Stimulated activated CD8-positive, alpha-beta memory T cell treated with anti-CD3 and anti-CD28 coated beads, Interleukin-7, amount 100 ng/mL, for 24 hours (primary cell): ENCODE measurements around the gene ARHGEF16.

Experiments
- DNase-seq: peaks from one replicate; pipeline ENCODE4 v3.0.0-alpha.2; 2020; ENCODE audit warnings: low read depth

The ARHGEF16 gene

DNA sequence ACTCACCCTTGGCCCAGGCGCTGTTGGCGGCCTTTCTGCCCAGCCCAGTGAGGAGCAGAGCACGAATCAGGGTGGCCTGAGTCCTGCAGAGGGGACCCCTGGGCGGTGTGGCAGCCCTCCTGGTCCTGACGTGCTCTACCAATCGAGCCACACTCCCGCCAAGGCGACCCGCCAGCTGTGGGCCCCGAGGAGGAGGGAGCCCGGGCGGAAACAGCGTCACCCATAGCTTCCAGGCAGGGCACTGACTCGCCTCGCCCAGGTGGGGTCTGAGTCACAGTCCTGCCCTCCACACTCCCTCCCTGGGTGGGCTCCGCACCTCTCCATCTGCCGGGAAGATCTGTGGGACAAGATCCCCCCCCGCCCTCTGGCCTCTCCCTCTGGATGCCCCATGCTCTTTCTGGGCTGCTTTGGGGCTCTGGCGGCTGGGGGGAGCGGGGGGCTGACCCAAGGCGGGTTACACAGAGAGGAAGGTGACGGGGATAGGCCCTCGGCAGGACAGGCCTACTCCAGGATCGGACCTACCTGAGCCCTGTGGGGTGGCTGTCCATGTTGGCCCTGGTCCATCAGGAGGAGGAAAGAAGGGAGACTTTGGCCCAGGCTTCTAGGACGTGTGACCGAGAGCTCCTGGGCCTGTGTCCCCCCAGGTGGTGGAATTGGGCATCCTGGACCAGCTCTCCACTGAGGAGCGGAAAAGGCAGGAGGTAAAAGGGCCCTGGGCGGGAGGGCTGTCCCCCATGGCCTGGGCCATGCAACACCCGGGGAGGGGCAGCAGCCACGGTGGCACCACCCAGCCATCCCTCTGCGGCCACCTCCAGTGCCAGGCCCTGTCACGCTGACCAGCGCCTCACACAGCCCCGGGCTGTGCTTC is 14.0 kb downstream of the ARHGEF16 start:
- no peak for DNase-seq

DNA sequence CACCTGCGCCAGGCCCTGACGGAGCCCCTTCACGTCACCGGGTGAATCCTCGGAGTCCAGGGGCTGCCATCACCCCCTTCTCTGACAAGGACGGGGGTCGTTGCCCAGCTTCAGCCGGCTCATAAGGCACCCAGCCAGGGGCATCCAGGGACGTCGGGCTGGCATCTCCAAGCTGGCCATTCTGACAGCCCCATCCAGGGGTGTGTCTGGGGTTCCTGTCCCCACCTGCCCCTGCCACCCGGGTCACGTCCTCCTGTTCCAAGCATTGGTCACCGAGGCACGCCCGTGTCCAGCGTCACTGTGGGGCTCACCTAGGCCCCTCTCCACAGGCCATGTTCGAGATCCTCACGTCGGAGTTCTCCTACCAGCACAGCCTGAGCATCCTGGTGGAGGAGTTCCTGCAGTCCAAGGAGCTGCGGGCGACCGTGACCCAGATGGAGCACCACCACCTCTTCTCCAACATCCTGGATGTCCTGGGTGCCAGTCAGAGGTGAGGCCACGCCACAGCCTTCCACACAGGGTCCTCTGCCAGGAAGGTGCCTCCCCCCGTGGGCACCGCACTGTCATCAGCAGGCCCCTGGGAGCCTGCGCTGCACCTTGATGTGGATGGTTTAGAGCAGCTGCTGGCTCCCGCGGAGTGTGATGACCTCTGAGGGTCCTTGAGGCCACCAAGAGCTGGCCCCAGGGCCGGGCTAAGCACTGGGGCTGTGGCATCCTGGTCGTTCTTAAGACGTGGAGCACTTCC is 14.8 kb downstream of the ARHGEF16 start:
- DNase-seq = no peak

DNA sequence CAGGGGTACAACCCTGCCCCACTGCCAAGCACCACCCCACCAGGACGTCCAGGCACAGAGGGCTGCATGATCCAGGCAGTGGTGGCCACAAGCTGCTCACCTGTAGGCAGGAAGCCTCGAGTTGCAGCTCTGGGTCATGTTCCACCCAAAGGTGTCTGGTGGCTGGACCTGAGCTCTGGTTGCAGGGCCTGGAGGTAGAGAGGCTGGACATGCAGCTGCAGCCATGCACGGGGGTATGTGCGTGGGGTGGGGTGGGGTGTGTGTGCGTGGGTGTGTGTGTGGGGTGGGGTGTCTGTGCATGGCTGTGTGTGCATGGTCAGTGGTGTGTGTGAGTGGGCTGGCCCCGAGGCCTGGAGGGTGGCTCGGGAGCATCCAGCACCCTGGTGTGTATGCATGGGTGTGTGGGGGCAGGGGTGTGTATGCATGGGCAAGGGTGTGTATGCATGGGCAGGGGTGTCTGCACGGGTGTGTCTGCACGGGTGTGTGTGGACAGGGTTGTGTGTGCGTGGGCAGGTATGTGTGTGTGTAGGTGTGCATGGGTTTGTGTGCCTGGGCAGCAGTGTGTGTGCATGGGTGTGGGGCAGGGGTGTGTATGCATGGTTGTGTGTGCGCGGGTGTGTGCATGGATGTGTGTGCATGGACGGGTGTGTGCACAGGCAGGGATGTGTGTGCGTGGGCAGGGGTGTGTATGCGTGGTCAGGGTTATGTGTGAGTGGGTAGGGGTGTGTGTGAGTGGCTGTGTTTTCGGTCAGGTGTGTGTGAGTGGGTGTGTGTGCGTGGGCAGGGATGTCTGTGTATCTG is 15.6 kb downstream of the ARHGEF16 start:
- DNase-seq = no peak

DNA sequence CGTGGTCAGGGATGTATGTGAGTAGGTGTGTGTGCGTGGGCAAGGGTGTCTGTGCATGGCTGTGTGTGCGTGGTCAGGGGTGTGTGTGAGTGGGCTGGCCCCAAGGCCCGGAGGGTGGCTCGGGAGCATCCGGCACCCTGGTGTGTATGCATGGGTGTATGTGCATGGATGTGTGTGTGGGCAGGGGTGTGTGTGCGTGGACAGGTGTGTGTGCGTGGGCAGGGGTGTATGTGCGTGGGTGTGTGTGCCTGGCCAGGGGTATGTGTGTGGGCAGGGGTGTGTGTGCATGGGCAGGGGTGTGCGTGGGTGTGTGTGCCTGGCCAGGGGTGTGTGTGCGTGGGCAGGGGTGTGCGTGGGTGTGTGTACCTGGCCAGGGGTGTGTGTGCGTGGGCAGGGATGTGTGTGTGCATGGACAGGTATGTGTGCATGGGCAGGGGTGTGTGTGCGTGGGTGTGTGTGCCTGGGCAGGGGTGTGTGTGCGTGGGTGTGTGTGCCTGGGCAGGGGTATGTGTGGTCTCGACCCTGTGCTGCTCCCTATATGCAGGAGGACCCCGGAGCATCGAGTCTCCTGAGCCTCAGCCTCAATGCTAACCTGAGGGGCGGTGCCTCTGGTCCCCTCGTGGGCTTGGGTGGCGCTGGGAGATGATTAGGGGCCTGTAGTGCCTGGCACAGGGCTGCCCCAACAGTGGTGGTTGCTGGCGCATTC is 16.3 kb downstream of the ARHGEF16 start:
- no peak for DNase-seq

DNA sequence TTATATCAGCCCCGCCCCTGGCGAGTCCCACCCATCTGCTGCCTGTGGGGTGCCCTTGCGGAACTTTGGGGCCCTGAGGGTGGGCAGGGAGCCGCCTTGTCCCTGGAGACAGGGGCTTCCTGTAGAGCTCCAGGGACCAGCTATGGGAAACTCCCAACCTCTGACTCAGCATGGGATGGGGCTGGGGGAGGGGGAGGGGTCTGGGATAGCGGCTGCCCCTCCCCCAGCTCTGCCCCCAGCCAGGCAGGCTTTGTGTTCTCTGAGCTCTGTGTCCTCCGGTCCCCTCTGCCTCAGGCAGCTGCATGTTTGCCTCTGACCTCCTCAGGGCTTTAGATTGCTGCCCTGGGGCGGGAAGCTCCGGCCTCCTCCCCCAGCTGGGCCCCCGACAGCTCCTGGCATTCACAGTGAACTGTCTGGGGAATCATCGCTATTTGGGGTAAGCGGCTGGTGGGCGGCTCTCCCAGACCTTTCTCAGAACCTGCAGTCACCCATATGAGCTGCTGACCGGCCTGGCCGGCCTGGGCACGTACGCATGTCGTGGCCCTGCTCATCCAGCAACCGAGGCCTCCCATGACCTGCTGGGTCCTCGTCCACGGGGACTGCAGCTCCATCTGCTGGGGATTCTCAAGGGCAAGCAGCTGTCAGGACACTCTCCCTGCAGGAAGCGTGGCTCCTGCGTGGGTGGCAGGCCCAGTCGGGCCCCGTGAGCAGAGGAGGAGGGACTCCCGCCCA is 17.1 kb downstream of the ARHGEF16 start:
- no peak for DNase-seq

DNA sequence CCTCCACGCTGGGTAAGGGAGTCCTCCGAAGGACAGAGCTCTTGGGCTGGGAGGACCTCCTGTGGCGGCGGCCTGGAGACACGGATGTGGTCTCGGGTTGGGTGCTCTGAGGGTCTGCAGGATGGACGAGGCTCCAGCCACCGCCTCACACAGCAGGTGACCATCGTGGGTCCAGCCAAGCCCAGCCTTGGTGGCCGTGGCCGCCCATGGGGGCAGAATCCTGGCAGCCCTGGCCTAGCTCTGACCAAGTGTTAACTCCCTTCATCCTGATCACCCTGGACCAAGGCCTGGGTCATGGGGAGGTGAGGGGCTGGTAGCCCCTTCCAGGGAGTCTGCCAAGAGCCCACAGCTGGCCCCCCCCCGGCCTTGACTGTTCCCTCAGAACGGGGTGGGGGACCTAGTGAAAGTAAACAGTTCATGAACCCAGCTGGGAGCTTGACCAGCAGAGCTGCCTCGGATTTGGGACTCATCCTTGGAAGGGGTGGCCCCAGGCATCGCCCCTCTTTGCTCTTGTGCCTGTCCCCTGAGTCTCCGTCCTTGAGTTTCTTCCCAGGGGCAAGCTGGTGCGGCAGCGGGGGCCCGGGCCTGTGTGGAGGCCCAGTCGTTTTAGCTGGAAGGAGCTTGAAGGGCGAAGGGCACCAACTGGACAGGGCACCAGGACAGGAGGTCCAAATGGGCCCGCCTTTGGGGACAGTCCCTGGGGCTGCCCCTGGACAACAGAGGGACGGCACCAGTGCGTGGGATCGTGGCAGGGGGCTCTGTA is 17.8 kb downstream of the ARHGEF16 start:
- DNase-seq = no peak

DNA sequence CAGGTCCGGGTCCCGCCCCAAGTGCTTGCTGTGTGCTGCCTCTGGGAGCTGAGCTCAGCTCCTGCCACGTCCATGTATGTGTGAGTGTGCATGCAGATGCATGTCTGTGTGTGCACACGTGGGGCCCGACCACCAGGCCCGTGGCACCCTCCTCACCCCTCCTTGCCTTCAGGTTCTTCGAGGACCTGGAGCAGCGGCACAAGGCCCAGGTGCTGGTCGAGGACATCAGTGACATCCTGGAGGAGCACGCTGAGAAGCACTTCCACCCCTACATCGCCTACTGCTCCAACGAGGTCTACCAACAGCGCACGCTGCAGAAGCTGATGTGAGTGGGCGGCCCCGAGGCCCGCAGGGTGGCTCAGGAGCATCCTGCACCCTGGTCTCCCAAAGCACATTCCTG is 18.4 kb downstream of the ARHGEF16 start:
- no peak for DNase-seq

DNA sequence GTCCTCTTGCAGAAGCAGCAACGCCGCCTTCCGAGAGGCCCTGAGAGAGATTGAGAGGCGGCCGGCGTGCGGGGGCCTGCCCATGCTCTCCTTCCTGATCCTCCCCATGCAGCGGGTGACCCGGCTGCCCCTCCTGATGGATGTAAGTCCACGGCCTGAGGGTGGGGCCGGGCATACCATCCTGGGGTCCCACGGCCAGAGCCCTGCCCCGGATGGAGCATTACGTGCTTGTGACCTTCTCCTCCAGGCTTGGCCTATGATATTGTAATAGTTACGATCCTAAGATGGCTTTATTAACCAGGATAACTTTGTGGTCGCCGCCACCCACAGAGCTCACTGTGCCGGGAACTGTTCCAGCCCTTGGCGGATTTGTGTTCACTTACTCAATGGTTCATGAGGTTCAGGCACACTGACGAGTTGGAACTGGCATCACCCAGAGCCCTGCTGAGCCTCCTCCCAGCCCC is 18.9 kb downstream of the ARHGEF16 start:
- DNase-seq = no peak

DNA sequence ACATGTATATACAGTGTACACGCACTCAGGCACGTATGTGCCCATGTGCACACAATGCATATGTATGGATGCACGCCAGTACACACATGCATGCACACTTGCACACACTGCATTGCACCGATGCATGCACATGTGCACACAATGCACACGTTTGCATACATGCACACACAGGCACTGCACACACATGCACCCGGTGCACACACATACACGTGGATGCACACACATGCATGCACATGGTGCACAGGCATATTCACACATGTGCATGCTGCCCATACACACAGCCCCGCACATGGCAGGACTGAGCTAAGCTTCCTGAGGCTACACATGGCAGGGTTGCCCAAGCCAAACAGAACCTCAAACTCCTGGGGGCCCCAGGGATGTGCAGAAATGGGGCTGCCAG is 19.6 kb downstream of the ARHGEF16 start:
- DNase-seq = no peak

DNA sequence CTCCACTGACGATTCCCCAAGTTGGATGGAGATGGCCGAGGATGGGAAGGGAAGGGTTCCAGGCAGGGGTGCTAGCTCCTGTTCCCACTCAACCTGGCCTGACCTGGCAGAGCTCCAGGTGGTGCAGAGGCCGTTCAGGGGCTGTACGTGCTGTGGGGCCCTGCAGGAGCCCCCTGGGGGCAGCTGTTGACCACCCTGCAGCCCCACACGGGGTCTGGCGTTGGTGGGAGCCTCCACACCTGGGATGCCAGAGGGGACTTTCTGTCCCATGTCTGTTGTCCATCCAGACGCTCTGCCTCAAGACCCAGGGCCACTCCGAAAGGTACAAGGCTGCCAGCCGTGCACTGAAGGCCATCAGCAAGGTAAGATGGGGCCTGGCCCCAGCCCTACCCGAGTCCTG is 20.0 kb downstream of the ARHGEF16 start:
- no peak for DNase-seq

DNA sequence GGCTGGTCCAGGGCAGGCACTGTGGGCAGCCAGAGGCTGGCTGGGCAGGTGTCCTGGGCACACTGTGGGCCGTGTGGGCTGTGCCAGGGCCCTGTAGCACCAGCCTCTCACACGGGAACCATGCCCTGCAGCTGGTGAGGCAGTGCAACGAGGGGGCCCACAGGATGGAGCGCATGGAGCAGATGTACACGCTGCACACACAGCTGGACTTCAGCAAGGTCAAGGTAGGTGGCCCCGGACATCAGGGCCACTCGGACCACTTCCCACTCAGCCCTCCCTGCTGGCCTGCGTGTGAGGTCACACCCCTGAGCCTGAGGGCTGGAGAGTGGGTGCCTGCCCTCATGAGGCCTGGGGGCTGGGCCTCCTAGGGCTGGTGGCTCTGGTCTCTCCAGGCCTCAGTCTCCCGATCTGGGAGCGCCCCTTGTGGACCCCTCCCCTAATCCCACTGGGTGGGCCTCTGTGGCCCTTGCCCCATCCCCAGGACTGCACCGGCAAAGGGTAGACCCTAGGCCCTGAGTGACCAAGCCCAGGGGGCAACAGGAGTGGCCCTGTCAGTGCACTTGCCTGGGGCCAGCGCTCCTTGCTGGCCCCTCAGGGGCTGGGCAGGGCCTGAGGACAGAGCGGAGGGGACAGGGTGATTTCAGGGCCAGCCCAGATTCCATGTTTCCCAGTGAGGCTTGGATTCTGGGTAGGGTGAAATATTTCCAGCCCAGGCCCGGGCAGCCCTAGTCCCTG is 21.5 kb downstream of the ARHGEF16 start:
- DNase-seq = no peak

DNA sequence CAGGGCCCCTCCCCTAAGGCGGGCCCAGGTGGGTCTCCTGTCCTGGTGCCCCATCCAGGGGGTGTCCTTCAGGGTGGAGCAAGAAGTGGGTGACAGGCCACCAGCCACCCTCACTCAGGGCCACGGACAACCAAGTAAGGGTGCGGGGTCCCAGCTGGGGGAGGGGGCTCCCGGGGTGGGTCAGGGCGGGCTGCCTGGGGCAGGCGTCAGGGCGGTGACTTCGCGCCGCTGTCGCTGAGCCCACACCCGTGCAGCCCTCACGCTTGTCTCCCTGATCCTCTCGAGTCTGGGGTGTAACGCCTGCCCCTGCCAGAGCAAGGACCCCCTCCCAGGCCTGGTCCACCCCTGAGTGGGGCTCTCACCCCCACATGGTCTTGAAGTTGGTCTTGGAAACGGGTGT is 22.2 kb downstream of the ARHGEF16 start:
- DNase-seq = no peak

DNA sequence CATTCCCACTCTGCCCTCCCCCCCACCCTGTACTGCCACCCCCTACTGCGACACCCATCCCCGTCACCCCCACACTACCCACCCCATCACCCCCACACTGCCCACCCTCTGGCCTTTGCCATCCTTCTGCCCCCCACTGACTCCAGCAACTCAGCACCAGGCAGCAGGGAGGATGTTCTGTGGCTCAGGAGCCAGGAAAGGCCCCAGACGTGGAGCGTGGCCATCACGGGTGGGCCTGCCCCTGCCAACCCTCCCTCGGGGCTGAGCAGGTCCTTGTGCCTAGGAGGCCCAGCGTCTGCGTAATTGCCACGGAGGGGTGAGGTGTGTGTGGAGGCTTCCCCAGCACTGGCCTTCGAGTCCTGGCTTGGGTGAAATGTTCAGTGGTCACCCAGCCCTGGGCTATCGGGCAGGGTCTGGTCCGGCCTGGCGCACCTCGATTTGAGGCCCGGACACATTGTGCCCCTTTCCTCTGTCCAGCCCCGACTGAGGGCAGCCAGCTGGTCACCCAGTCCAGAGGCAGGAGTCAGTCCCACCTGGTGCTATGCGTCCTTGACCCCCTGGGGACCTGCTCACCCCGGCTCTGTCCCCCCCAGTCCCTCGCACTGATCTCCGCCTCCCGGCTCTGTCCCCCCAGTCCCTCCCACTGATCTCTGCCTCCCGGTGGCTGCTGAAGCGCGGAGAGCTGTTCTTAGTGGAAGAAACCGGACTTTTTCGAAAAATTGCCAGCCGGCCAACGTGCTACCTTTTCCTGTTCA is 23.0 kb downstream of the ARHGEF16 start:
- DNase-seq = no peak

DNA sequence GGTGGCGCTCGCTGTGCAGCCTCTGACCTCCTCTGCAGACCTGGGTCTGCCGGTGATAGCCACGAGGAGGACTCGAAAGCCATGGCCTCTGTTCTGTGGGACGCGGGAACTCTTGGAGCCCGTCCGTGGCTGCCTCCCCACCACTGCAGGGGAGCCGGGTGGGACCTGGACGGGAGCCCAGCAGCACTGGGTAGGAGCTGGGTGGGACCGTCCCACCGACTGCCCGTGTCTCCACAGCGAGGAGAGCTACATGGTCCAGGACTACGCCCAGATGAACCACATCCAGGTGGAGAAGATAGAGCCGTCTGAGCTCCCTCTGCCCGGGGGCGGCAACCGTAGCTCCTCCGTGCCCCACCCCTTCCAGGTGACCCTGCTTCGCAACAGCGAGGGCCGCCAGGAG is 23.7 kb downstream of the ARHGEF16 start:
- DNase-seq = no peak

DNA sequence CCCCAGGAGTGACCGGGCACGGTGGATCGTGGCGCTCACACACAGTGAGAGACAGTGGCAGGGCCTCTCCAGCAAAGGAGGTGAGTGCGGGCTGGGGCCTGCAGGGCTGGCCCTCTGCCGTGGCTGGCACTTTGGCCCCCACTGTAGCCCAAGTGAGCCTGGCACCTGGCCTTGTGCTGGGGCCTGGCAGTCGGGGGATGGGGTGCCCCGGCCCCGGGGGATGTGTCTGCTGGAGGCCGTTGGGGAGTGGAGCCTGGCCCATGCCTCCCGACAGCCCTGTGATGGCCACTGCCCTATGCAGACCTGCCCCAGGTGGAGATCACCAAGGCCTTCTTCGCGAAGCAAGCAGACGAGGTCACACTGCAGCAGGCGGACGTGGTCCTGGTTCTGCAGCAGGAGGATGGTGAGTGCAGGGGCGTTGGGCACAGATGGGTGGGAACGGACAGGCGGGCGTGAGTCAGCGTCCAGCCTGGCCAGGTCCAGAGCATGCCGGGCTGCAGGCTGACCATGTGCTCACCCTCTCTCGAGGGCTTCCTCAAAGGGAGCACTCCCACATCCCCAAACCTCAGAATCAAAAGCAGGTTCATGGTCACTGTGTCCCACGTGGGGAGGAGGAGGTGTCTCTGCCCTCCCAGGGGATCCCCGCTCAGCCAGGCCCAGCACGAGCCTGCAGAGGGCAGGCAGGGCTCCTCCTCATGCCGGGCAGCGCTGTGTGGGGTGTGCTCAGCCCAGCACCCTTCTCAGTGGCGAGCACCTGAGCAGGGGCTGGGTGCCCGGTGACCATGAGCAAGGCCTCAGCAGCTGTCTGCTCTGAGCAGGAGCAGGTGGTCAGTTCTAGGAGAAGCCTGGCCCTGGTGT is 25.3 kb downstream of the ARHGEF16 start:
- no peak for DNase-seq

DNA sequence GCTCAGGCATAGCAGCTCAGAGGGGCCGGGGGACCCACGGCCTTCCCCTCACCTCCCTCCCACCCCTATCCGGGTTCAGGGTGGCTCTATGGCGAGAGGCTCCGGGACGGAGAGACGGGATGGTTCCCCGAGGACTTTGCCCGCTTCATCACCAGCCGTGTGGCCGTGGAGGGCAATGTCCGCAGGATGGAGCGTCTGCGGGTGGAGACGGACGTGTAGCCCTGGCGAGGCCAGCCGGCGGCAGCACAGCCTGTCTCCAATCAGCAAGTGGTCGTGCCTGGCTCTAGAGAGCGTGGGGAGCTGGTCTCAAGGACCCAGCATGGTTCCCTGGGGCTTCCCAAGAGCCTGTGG is 25.9 kb downstream of the ARHGEF16 start:
- no peak for DNase-seq

DNA sequence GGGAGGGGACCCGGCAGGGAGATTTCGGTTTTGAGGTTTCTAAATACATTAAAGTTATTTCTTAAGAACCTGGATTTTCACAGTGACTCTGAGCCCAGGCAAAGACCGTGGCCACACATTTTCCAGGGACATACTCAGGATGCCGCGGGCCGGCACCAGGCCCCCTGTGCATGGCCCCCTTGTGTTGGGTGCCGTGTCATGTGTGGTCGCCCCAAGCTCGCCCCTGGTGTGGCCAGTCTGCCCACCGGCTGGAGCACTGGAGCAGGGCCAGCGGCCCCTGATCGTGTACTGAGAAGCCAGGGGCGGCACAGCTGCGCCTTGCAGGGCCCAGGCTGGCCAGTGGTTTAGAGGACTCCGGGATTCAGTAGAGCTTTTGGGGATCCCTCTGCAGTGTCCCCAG is 26.6 kb downstream of the ARHGEF16 start:
- no peak for DNase-seq

DNA sequence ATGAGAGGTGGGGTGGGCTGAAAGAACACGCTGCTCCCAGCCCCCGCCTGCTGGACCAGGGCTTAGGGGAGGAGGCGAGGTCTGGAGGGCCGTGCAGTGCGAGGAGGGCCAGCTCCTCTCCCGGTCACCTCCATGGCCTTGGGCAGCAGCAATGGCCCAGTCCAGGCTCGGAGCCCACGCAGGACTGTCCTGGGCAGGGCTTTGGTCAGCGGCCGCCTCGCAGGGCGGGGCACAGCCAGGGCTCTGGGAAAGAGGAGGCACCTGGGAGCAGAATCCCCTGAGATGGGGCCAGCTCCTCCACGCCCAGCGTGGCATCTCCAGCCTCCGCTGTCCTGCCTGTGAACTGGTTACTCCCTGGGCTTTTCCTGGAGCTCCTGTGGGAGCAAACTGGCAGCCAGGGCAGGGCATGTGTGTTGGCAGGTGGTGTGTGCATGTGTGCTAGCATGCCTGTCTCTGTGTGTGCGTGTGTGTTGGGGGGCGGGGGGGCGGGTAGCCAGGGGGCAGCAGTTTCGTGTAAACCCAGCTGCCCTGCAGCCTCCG is 27.4 kb downstream of the ARHGEF16 start:
- DNase-seq = no peak
